ENCODE measurements around the gene FAM209B.

Gene FAM209B

GRCh38 chr20:56527521-56527920 is 5.5 kb upstream of the FAM209B start:
- H3K4me3 ChIP-seq (ENCODE audit: low read depth, low read length, poor library complexity, severe bottlenecking), result no peak overlapping the region
- H3K4me1 ChIP-seq (ENCODE audit: insufficient read depth, low read length, severe bottlenecking), result no peaks in the 10 kb centered on the region
- no peak overlapping the region for H3K9ac ChIP-seq (ENCODE audit: low read length)
- H2AFZ ChIP-seq (ENCODE audit: low read length), result no peak overlapping the region
- H3F3A ChIP-seq (ENCODE audit: insufficient read depth, low read length), result no peaks in the 10 kb centered on the region
- no peaks in the 10 kb centered on the region for H3K79me2 ChIP-seq (ENCODE audit: insufficient read depth, low read length)
- no peaks in the 10 kb centered on the region for H3K9me3 ChIP-seq (ENCODE audit: low read length)
- no peaks in the 10 kb centered on the region for H3K27me3 ChIP-seq (ENCODE audit: insufficient read depth, low read length)
- no peaks in the 10 kb centered on the region for H3K36me3 ChIP-seq (ENCODE audit: insufficient read depth, low read length)
- no peak overlapping the region for H3K27ac ChIP-seq (ENCODE audit: low read depth, low read length, poor library complexity, severe bottlenecking)
- no peaks in the 10 kb centered on the region for H3K9me2 ChIP-seq (ENCODE audit: low read depth, low read length)
- H3K4me2 ChIP-seq (ENCODE audit: low read length), result no peak overlapping the region
- no peaks in the 10 kb centered on the region for H4K20me1 ChIP-seq (ENCODE audit: insufficient read depth, low read length)
- TF ChIP-seq EZH2 (IDR thresholded peaks at IDR 0.05; ENCODE audit: borderline replicate concordance, low read length) (no peak), CTCF (IDR thresholded peaks at IDR 0.05; ENCODE audit: low read length) (no peak)

GRCh38 chr20:56537997-56538396 is 5.0 kb downstream of the FAM209B start:
- H3K4me3 ChIP-seq (ENCODE audit: low read depth, low read length, poor library complexity, severe bottlenecking), result no peak overlapping the region
- no peaks in the 10 kb centered on the region for H4K20me1 ChIP-seq (ENCODE audit: insufficient read depth, low read length)
- no peak overlapping the region for H3K9ac ChIP-seq (ENCODE audit: low read length)
- no peak overlapping the region for H2AFZ ChIP-seq (ENCODE audit: low read length)
- no peaks in the 10 kb centered on the region for H3K4me1 ChIP-seq (ENCODE audit: insufficient read depth, low read length, severe bottlenecking)
- no peak for TF ChIP-seq EZH2 (IDR thresholded peaks at IDR 0.05; ENCODE audit: borderline replicate concordance, low read length)
- TF ChIP-seq CTCF (IDR thresholded peaks at IDR 0.05; ENCODE audit: low read length), result no peak
- H3K9me3 ChIP-seq (ENCODE audit: low read length), result no peaks in the 10 kb centered on the region
- H3K36me3 ChIP-seq (ENCODE audit: insufficient read depth, low read length), result no peaks in the 10 kb centered on the region
- H3F3A ChIP-seq (ENCODE audit: insufficient read depth, low read length), result no peaks in the 10 kb centered on the region
- no peaks in the 10 kb centered on the region for H3K27me3 ChIP-seq (ENCODE audit: insufficient read depth, low read length)
- no peaks in the 10 kb centered on the region for H3K9me2 ChIP-seq (ENCODE audit: low read depth, low read length)
- H3K27ac ChIP-seq (ENCODE audit: low read depth, low read length, poor library complexity, severe bottlenecking), result no peak overlapping the region
- H3K4me2 ChIP-seq (ENCODE audit: low read length), result no peak overlapping the region
- no peaks in the 10 kb centered on the region for H3K79me2 ChIP-seq (ENCODE audit: insufficient read depth, low read length)

DNA sequence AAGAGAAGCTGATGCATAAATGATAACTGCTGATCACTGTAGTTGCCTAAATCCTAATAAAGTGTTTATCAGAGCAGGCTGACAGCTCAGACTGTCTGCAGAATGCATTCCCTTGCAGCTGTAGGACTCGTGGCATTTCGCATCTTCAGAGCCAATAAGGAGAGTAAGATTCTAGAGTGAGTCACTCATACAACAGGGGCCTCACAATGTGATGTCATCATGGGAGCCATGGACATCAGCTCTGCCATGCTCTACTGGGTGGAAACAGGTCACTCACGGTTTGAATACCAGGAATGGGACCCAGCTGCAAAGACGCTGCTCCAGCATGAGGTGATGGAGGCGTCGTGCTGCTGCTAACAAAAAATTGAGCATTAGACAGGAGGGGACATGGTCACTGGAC is 7.4 kb downstream of the FAM209B start:
- no peaks in the 10 kb centered on the region for H3F3A ChIP-seq (ENCODE audit: insufficient read depth, low read length)
- H3K27me3 ChIP-seq (ENCODE audit: insufficient read depth, low read length), result no peaks in the 10 kb centered on the region
- no peaks in the 10 kb centered on the region for H3K36me3 ChIP-seq (ENCODE audit: insufficient read depth, low read length)
- TF ChIP-seq EZH2 (IDR thresholded peaks at IDR 0.05; ENCODE audit: borderline replicate concordance, low read length) (no peak), CTCF (IDR thresholded peaks at IDR 0.05; ENCODE audit: low read length) (no peak)
- H3K9me3 ChIP-seq (ENCODE audit: low read length), result no peaks in the 10 kb centered on the region
- no peak overlapping the region for H3K27ac ChIP-seq (ENCODE audit: low read depth, low read length, poor library complexity, severe bottlenecking)
- H3K79me2 ChIP-seq (ENCODE audit: insufficient read depth, low read length), result no peaks in the 10 kb centered on the region
- no peaks in the 10 kb centered on the region for H3K4me1 ChIP-seq (ENCODE audit: insufficient read depth, low read length, severe bottlenecking)
- H4K20me1 ChIP-seq (ENCODE audit: insufficient read depth, low read length), result no peaks in the 10 kb centered on the region
- no peak overlapping the region for H3K9ac ChIP-seq (ENCODE audit: low read length)
- no peak overlapping the region for H3K4me2 ChIP-seq (ENCODE audit: low read length)
- H3K9me2 ChIP-seq (ENCODE audit: low read depth, low read length), result no peaks in the 10 kb centered on the region
- H2AFZ ChIP-seq (ENCODE audit: low read length), result no peak overlapping the region
- no peak overlapping the region for H3K4me3 ChIP-seq (ENCODE audit: low read depth, low read length, poor library complexity, severe bottlenecking)

Data from OCI-LY1 (cell line).